Medulla oblongata (tissue), 1 donor: ENCODE data around the gene KCTD11.

ENCODE experiments used
- DNase-seq: peaks from one replicate; pipeline ENCODE4 v3.0.0-alpha.2; 2015; ENCODE audit errors: extremely low spot score

The KCTD11 gene

DNA sequence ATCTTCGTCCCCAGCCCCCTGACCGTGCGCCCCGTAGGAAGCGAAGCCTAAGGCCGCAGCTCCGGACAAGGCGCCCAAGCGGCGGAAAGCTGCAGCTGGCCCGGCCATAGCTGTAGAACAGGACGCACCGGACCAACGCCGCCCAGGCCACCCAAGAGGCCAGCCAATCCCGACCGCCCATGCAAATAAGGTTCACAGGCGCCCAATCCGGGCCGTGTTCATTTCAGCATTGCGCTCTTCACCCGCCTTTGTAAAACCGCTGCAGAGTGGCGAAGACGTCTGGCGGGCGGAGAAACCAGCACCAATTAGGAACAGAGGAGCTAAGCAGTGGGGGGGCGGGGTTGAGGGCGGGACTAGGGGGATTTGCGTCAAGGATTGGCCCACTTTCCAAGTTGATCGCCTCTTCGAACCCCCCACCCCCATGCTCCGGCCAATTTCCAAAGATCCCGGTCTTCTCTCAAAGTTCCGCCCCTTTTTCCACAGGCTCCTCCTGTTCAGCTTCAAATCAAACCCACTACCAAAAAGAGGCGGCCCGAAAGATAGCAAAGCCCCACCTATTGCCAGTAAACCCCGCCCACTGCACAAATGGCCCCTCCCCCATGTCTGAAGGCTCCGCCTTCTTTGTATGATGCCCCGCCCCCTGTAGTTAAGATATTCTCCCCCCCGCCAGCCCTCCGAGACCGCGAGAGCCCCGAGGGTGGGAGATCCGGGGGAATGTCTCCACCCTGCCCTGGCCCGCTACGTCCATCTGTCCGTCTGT lies 52.2 kb downstream of the KCTD11 start, which contains the start of gene TMEM256:
TSS of gene TMEM256 (minus strand) at position 121 of the 760 bp plus-strand sequence. CDS start at position 108, 13 bp downstream.
- DNase-seq, result peak; percentile 100
